Testis (tissue), 3 donors: ENCODE data around the gene SEMA3E. TPM values are rescaled to one million over a fixed set of nuclear protein-coding genes. Genes with fewer than 3 reads are reported as not detected.

ENCODE experiments used
- DNase-seq: peaks from one replicate; pipeline ENCODE4 v3.0.0-alpha.2; 2019
- H3K27ac ChIP-seq, 2 donors: fragments of 200-600 bp; sonication (generic); one replicate each; pipeline ENCODE4 v1.5.1; 2019
- H3K27me3 ChIP-seq: fragments of 200-600 bp; sonication (generic); one replicate; pipeline ENCODE4 v1.5.1; 2019
- H3K36me3 ChIP-seq: fragments of 200-600 bp; sonication (generic); one replicate; pipeline ENCODE4 v1.5.1; 2017; ENCODE audit warnings: low read depth; ENCODE audit errors: missing control alignments
- H3K4me1 ChIP-seq: fragments of 200-600 bp; sonication (generic); one replicate; pipeline ENCODE4 v1.5.1; 2019
- H3K4me3 ChIP-seq, 2 donors: fragments of 200-600 bp; sonication (generic); one replicate each; pipeline ENCODE4 v1.5.1; 2017 to 2019
- H3K9me3 ChIP-seq: fragments of 200-600 bp; sonication (generic); one replicate; pipeline ENCODE4 v1.5.1; 2017
- POLR2A ChIP-seq: fragments of 450-650 bp; IDR thresholded peaks from one replicate; pipeline ENCODE4 v1.6.1; 2017; ENCODE audit warnings: antibody characterized with exemption, mild to moderate bottlenecking, moderate library complexity
- WGBS, 2 donors: methylation state at CpG; one replicate each; pipeline ENCODE4 v1.1.5; 2018; 5-methylcytosine and 5-hydroxymethylcytosine counted together
- intact Hi-C: fragments of 100-400 bp; cut with DNase I; formaldehyde crosslinking; loops from one replicate; pipeline ENCODE4 v1.15.1; 2023; ENCODE audit warnings: low total_unique reads
- polyA plus RNA-seq: library from polyadenylated mRNA; stranded (reverse); fragments of 350-450 nt; fragmentation: Illumina TruSeq; extraction: RNeasy Lipid Tissue Mini Kit (QIAGEN cat#74804); gene quantifications from one replicate; pipeline ENCODE4 v1.2.3, GENCODE V29; 2014; ENCODE audit warnings: low read depth, low replicate concordance; ENCODE audit not compliant: insufficient read depth
- total RNA-seq, 2 donors: library from RNA; depleted of rRNA; stranded (reverse); fragments of >200 nt; gene quantifications; one replicate each; pipeline ENCODE4 v1.2.3, GENCODE V29; 2016
- TF ChIP-seq, protein P1 (sequence below), 3 experiments: fragments of 450-650 bp in 2 of 3; fragments of 200-600 bp in 1 of 3; sonication (generic) in 1 of 3; IDR thresholded peaks; one replicate each; pipeline ENCODE4 v1.5.1; 2016 to 2019; ENCODE audit warnings: antibody characterized with exemption in 3 of 3, mild to moderate bottlenecking in 2 of 3, moderate library complexity in 1 of 3

SEMA3E gene
- total and polyA plus RNA-seq, 3 donors from 2014 or later: 0.19 to 0.47 (median 0.36) TPM

DNA sequence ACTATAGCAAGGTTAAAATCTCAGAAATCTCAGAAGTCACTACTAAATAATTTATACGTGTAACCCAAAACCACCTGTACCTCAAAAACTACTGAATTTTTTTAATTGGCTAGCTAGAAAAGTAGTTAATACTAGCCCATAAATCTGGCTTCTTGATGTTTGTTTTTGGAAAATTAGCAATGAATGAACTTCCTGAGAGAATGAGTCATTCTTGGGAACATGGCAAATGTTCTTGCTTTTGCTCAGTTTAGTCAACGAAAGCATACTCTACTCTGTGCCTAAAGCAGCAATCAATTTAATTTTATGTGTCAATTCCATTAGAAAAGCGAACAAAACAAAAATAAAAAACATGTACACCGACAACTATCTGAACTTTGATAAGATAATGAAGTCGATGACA is 69.2 kb downstream of the SEMA3E start:
- DNase-seq: no peak
- Histone ChIP-seq H3K27me3 (no peaks in the 10 kb centered on the region), H3K9me3 (no peaks in the 10 kb centered on the region), H3K27ac (no peak overlapping the region), H3K36me3 (no peaks in the 10 kb centered on the region), H3K4me3 (no peak overlapping the region), H3K4me1 (no peaks in the 10 kb centered on the region)
- 78 to 87% methylated on average over 5 of the region's 5 CpGs for WGBS, 2 donors
- intact Hi-C loops: no loop called here
- TF ChIP-seq POLR2A: no peak
- TF ChIP-seq, protein P1, sequence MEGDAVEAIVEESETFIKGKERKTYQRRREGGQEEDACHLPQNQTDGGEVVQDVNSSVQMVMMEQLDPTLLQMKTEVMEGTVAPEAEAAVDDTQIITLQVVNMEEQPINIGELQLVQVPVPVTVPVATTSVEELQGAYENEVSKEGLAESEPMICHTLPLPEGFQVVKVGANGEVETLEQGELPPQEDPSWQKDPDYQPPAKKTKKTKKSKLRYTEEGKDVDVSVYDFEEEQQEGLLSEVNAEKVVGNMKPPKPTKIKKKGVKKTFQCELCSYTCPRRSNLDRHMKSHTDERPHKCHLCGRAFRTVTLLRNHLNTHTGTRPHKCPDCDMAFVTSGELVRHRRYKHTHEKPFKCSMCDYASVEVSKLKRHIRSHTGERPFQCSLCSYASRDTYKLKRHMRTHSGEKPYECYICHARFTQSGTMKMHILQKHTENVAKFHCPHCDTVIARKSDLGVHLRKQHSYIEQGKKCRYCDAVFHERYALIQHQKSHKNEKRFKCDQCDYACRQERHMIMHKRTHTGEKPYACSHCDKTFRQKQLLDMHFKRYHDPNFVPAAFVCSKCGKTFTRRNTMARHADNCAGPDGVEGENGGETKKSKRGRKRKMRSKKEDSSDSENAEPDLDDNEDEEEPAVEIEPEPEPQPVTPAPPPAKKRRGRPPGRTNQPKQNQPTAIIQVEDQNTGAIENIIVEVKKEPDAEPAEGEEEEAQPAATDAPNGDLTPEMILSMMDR (IDR thresholded peaks at IDR 0.05): no peak

DNA sequence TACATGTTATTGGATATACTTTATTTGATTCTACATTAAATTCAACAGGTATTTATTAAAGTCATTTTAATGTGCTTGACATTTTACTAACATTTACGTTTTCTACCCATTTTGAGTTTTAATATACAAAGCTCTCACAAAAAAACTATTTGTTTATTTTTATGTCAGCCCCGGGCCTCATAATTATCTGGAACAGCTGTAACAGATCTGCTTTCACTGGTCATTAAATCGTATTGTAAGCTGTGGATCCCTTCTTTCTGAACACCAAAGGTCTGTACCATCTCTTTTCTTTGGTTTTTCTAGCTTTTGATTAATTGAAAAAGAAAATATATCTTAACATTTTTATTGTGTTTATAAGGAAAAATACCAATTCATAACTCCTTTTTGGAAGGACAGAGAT is 73.5 kb downstream of the SEMA3E start:
- Histone ChIP-seq H3K9me3 (no peaks in the 10 kb centered on the region), H3K36me3 (no peaks in the 10 kb centered on the region), H3K4me3 (no peak overlapping the region), H3K4me1 (no peaks in the 10 kb centered on the region), H3K27me3 (no peaks in the 10 kb centered on the region), H3K27ac (no peak overlapping the region)
- DNase-seq: no peak
- intact Hi-C loops: no loop called here
- 38 to 56% methylated on average over 3 of the region's 3 CpGs for WGBS, 2 donors
- TF ChIP-seq POLR2A: no peak
- TF ChIP-seq, protein P1 (IDR thresholded peaks at IDR 0.05): no peak

DNA sequence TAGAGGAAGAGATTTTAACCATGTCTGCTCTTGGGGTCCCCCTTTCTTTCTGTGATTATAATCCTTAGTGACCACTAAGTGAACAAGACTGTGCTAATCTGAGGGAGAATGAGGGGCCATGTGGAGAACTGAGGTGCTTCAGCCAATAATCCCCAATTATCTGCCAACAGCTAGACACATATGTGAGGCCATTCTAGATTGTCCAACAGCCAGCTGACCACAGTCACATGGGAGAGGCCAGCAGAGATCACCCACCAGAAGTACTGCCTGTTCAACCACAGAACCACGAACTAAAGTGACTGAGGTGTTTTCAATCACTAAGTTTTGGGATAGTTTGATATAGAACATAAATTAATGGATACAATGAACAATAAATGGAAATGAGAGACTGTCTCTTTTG is 74.3 kb downstream of the SEMA3E start:
- 80 to 90% methylated on average over 1 of the region's 1 CpG for WGBS, 2 donors
- TF ChIP-seq POLR2A: no peak
- TF ChIP-seq, protein P1 (IDR thresholded peaks at IDR 0.05): no peak

DNA sequence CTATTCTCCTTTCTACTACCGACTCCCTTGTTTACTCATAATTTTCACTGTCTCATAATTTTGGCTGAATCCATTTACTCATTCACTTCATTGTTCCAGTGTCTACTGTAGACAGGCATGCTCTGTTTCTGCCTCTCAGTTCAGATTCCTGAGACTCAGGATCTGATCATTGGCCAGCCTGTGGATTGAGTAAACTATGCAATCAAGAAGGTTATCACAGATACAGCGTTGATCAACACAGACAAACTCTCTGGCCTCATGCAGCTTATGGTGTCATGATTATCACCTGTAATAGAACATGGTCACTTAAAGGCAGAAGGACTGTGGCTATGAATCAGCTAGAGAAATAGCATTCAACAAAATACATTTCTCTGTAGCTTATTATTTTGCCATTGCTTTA is 86.0 kb downstream of the SEMA3E start:
- Histone ChIP-seq H3K4me3 (no peak overlapping the region), H3K27me3 (no peaks in the 10 kb centered on the region), H3K9me3 (no peaks in the 10 kb centered on the region), H3K36me3 (no peaks in the 10 kb centered on the region), H3K4me1 (no peaks in the 10 kb centered on the region), H3K27ac (no peak overlapping the region)
- no peak for DNase-seq
- intact Hi-C loops: no loop called here
- TF ChIP-seq POLR2A: no peak
- TF ChIP-seq, protein P1 (IDR thresholded peaks at IDR 0.05): no peak
- 90 to 93% methylated on average over 2 of the region's 2 CpGs for WGBS, 2 donors

More for the DNA sequence above, 74.3 kb downstream of the SEMA3E start:
- no peaks in the 10 kb centered on the region for H3K9me3 ChIP-seq
- DNase-seq: no peak
- intact Hi-C loops: no loop called here
- H3K36me3 ChIP-seq: no peaks in the 10 kb centered on the region
- no peak overlapping the region for H3K27ac ChIP-seq
- H3K4me3 ChIP-seq: no peak overlapping the region
- no peaks in the 10 kb centered on the region for H3K27me3 ChIP-seq
- H3K4me1 ChIP-seq: no peaks in the 10 kb centered on the region

DNA sequence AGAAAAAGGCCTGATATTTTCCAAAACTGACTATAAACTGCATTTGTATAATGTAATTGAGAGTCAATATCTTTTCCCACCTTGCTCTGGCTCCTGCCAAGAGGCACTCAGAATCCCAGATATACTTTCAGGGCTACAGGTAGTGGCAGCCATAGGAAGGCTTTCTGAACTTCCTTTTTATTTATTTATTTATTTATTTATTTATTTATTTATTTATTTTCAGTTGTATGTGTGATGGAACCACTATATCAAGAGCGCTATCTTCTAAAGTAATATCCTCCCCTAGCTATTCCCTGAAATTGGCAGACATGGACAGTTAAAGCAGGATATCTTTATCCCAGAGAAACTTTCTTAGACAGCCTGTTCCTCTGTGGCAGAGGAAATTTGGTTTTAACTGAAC is 86.7 kb downstream of the SEMA3E start:
- no peak for DNase-seq
- 98 to 100% methylated on average over 1 of the region's 1 CpG for WGBS, 2 donors

More for the DNA sequence above, 86.7 kb downstream of the SEMA3E start:
- H3K4me1 ChIP-seq: no peaks in the 10 kb centered on the region
- no peak overlapping the region for H3K4me3 ChIP-seq
- H3K27me3 ChIP-seq: no peaks in the 10 kb centered on the region
- H3K36me3 ChIP-seq: no peaks in the 10 kb centered on the region
- no peak for TF ChIP-seq POLR2A
- TF ChIP-seq, protein P1 (IDR thresholded peaks at IDR 0.05): no peak
- H3K9me3 ChIP-seq: no peaks in the 10 kb centered on the region
- intact Hi-C loops: no loop called here
- no peak overlapping the region for H3K27ac ChIP-seq
